Endothelial cell of umbilical vein (primary cell): ENCODE data around the gene SH3GL1. TPM values are rescaled to one million over a fixed set of nuclear protein-coding genes. Genes with fewer than 3 reads are reported as not detected.

ENCODE experiments used
- BruUV-seq: library from RNA; stranded (reverse); fragments of 400-500 nt; replicated peaks from 2 replicates; lab custom pipeline; 2021; lab: Mats Ljungman, UMichigan
- CTCF ChIA-PET: fragments of 300-600, 350-600 bp; sonication (Branson Sonifier 250); formaldehyde crosslinking; loops from one replicate; lab custom pipeline; 2021; ENCODE audit warnings: antibody characterized with exemption, inconsistent platforms; lab: Charles Lee
- POLR2A ChIA-PET: fragments of 300-600, 350-600 bp; sonication (Branson Sonifier 250); formaldehyde crosslinking; loops from one replicate; lab custom pipeline; 2021; ENCODE audit warnings: antibody characterized with exemption, inconsistent platforms; lab: Charles Lee
- DNase-seq: peaks from one replicate; pipeline ENCODE4 v3.0.0-alpha.2; 2011; ENCODE audit warnings: low read depth, low spot score
- FAIRE-seq: peaks from 2 replicates; lab custom pipeline; 2011; peaks lifted over from hg19 to GRCh38; lab: Jason Lieb, UNC
- H2AFZ ChIP-seq: 2 replicates; pipeline ENCODE4 v1.6.0; 2012; ENCODE audit warnings: low read depth, low read length, control low read depth, inconsistent platforms
- H3K27ac ChIP-seq: 2 replicates; pipeline ENCODE4 v1.5.1; 2011; ENCODE audit warnings: low read depth, mild to moderate bottlenecking, control low read depth, low read length, moderate library complexity; ENCODE audit not compliant: insufficient read depth
- H3K27me3 ChIP-seq, 2 experiments: 2 replicates each; pipeline versions ENCODE4 v1.6.0 to v1.6.1; 2011; ENCODE audit warnings: low read length in 2 of 2, mixed read lengths in 1 of 2; ENCODE audit not compliant: control insufficient read depth in 2 of 2, insufficient read depth in 2 of 2
- H3K36me3 ChIP-seq, 2 experiments: 2 replicates in 1 of 2; 3 replicates in 1 of 2; pipeline ENCODE4 v1.5.1; 2011; ENCODE audit warnings: low read length in 2 of 2, mild to moderate bottlenecking in 1 of 2, moderate library complexity in 1 of 2; ENCODE audit not compliant: control insufficient read depth in 2 of 2, insufficient read depth in 2 of 2; ENCODE audit errors: extremely low read depth in 1 of 2
- H3K4me1 ChIP-seq: 3 replicates; pipeline ENCODE4 v1.5.1; 2011; ENCODE audit warnings: mild to moderate bottlenecking, low read length; ENCODE audit not compliant: control insufficient read depth, insufficient read depth; ENCODE audit errors: extremely low read depth
- H3K4me2 ChIP-seq: 2 replicates; pipeline ENCODE4 v1.6.1; 2011; ENCODE audit warnings: low read length, control low read depth, mixed read lengths; ENCODE audit not compliant: insufficient read depth
- H3K4me3 ChIP-seq, 3 experiments: fragments of 200-600 bp in 1 of 3; sonication (generic), shearing (Covaris generic) in 1 of 3; replicated peaks in 1 of 3; 2 replicates each; pipeline ENCODE4 v1.5.1; 2011 to 2016; ENCODE audit warnings: control low read depth in 3 of 3, low read length in 3 of 3, mild to moderate bottlenecking in 2 of 3, inconsistent platforms in 1 of 3, low read depth in 1 of 3, moderate library complexity in 1 of 3; ENCODE audit not compliant: insufficient read depth in 1 of 3
- H3K79me2 ChIP-seq: 2 replicates; pipeline ENCODE4 v1.6.0; 2012; ENCODE audit warnings: low read length, inconsistent platforms; ENCODE audit not compliant: control insufficient read depth, insufficient read depth
- H3K9ac ChIP-seq: replicated peaks from 2 replicates; pipeline ENCODE3; 2011; ENCODE audit warnings: low read length, control low read depth; ENCODE audit not compliant: insufficient read depth; ENCODE audit errors: extremely low read depth
- H3K9me1 ChIP-seq: replicated peaks from 3 replicates; pipeline ENCODE4 v1.6.0; 2011; ENCODE audit warnings: mild to moderate bottlenecking, low read length; ENCODE audit not compliant: control insufficient read depth, insufficient read depth; ENCODE audit errors: extremely low read depth
- H3K9me3 ChIP-seq: replicated peaks from 2 replicates; pipeline ENCODE4 v1.5.1; 2012; ENCODE audit warnings: low read length, inconsistent platforms; ENCODE audit not compliant: control insufficient read depth, insufficient read depth
- H4K20me1 ChIP-seq: replicated peaks from 2 replicates; pipeline ENCODE3; 2011; ENCODE audit warnings: mild to moderate bottlenecking, low read length; ENCODE audit not compliant: control insufficient read depth, insufficient read depth; ENCODE audit errors: extremely low read depth
- CTCF ChIP-seq, 2 donors: IDR thresholded peaks; 1 replicate in 1 of 2; 2 replicates in 1 of 2; pipeline ENCODE4 v1.5.1; 2011; ENCODE audit warnings: low read length in 2 of 2, mild to moderate bottlenecking in 2 of 2, moderate library complexity in 2 of 2, control low read depth in 1 of 2, inconsistent platforms in 1 of 2, low read depth in 1 of 2; ENCODE audit not compliant: insufficient read depth in 1 of 2; ENCODE audit errors: extremely low read depth in 1 of 2
- EZH2 ChIP-seq: IDR thresholded peaks from 2 replicates; pipeline ENCODE4 v1.6.1; 2012; ENCODE audit warnings: borderline replicate concordance, low read depth, mild to moderate bottlenecking, moderate library complexity, low read length, inconsistent platforms; ENCODE audit not compliant: severe bottlenecking
- FOS ChIP-seq: IDR thresholded peaks from 2 replicates; pipeline ENCODE4 v1.6.1; 2011; ENCODE audit warnings: mild to moderate bottlenecking, low read length, moderate library complexity, borderline replicate concordance; ENCODE audit not compliant: insufficient read depth
- GATA2 ChIP-seq: IDR thresholded peaks from 2 replicates; pipeline ENCODE4 v1.7.0; 2011; ENCODE audit warnings: low read depth, mild to moderate bottlenecking, moderate library complexity, mixed read lengths, low read length; ENCODE audit not compliant: insufficient read length, insufficient read depth
- JUN ChIP-seq: IDR thresholded peaks from 2 replicates; pipeline ENCODE4 v1.6.1; 2011; ENCODE audit warnings: borderline replicate concordance, low read depth; ENCODE audit not compliant: insufficient read length, insufficient read depth
- MAX ChIP-seq: IDR thresholded peaks from 2 replicates; pipeline ENCODE4 v1.6.1; 2011; ENCODE audit not compliant: insufficient read depth, insufficient read length
- MYC ChIP-seq: IDR thresholded peaks from one replicate; pipeline ENCODE4 v1.6.1; 2011; ENCODE audit warnings: mild to moderate bottlenecking, low read depth, low read length
- POLR2A ChIP-seq: IDR thresholded peaks from 2 replicates; pipeline ENCODE4 v1.6.1; 2012; ENCODE audit warnings: low read depth, mild to moderate bottlenecking, control low read depth, low read length
- POLR2AphosphoS5 ChIP-seq: IDR thresholded peaks from 2 replicates; pipeline ENCODE4 v1.6.1; 2012; ENCODE audit warnings: low read depth, mild to moderate bottlenecking, control low read depth, low read length, moderate library complexity; ENCODE audit not compliant: insufficient read depth
- dilution Hi-C: fragments of 300-500 bp; cut with MboI; formaldehyde crosslinking; loops from one replicate; pipeline ENCODE4 v1.15.0; 2019; ENCODE audit warnings: low sequenced_read_pairs; ENCODE audit not compliant: extremely low pct_ligation_motif_present
- intact Hi-C: fragments of 100-400 bp; cut with micrococcal nuclease; formaldehyde crosslinking; loops from one replicate; pipeline ENCODE4 v1.10.0; 2022
- polyA plus RNA-seq, 4 experiments: library from polyadenylated mRNA; depleted of rRNA in 3 of 4; stranded (reverse) in 3 of 4; unstranded in 1 of 4; fragments of >200 nt; gene quantifications; 2 replicates each; pipeline versions ENCODE4 v1.2.1 to v1.2.3, GENCODE V29; 2011 to 2012; ENCODE audit warnings: missing spikeins in 1 of 4
- total RNA-seq: library from RNA; stranded (reverse); gene quantifications from 2 replicates; pipeline ENCODE4 v1.2.3, GENCODE V29; 2021

SH3GL1 gene
- total and polyA plus RNA-seq, 2 donors (not counting 3 experiments of a cell fraction or from before 2014, with no cell fraction given): 143 to 145 TPM

GRCh38 chr19:4445963-4446703 is 45.8 kb upstream of the SH3GL1 start:
- Histone ChIP-seq H2AFZ (no peak overlapping the region), H3K27me3 (no peaks in the 10 kb centered on the region), H3K4me1 (no peaks in the 10 kb centered on the region), H3K9ac (no peak overlapping the region), H3K4me2 (no peak overlapping the region), H3K4me3 (no peak overlapping the region), H3K9me3 (no peaks in the 10 kb centered on the region), H3K79me2 (no peaks in the 10 kb centered on the region), H3K36me3 (peaks cover 10 to 47% of the 10 kb centered on the region in 2 experiments), H3K9me1 (no peaks in the 10 kb centered on the region), H4K20me1 (no peaks in the 10 kb centered on the region), H3K27ac (no peak overlapping the region)
- FAIRE-seq (no peak), DNase-seq (no peak)
- intact Hi-C loops: no loop called here
- dilution Hi-C loops: no loop called here
- ChIA-PET POLR2A (no interaction called here), CTCF (interaction anchor here (2.1 kb wide), 1 partner anchor 11 kb away, joined by 5 read pairs; no protein-coding TSS in a partner anchor)
- no TSS peak for BruUV-seq
- no peak for TF ChIP-seq CTCF (IDR thresholded peaks at IDR 0.05; ENCODE audit: extremely low read depth in 1 of 2, insufficient read depth in 1 of 2, low read depth in 1 of 2, low read length in 2 of 2)
- no peak for TF ChIP-seq MYC
- TF ChIP-seq FOS: no peak
- no peak for TF ChIP-seq GATA2
- TF ChIP-seq POLR2A: no peak
- no peak for TF ChIP-seq POLR2AphosphoS5
- TF ChIP-seq EZH2: no peak
- TF ChIP-seq JUN: no peak
- TF ChIP-seq MAX: no peak
